H7 (cell line): ENCODE measurements around the gene PEX11G. TPM values are rescaled to one million over a fixed set of nuclear protein-coding genes. Genes with fewer than 3 reads are reported as not detected.
"Not testable (repeated sequence)": the region's sequence is repeated elsewhere in the genome, so short reads cannot be mapped to it uniquely, and the experiment has no call there.

Source experiments
- DNase-seq: peaks from one replicate; pipeline ENCODE4 v3.0.0; 2012
- H3K27me3 ChIP-seq: 2 replicates; pipeline ENCODE4 v1.6.0; 2011; ENCODE audit warnings: mild to moderate bottlenecking, low read length; ENCODE audit not compliant: control insufficient read depth, insufficient read depth
- H3K36me3 ChIP-seq: replicated peaks from 2 replicates; pipeline ENCODE4 v1.5.1; 2011; ENCODE audit warnings: low read length; ENCODE audit not compliant: control insufficient read depth, insufficient read depth
- H3K4me3 ChIP-seq: 2 replicates; pipeline ENCODE4 v1.5.1; 2011; ENCODE audit warnings: low read depth, mild to moderate bottlenecking, control low read depth, low read length, moderate library complexity; ENCODE audit not compliant: insufficient read depth
- total RNA-seq: library from RNA; depleted of rRNA; stranded (reverse); fragments of >200 nt; shearing (Covaris generic); gene quantifications from 2 replicates; pipeline ENCODE4 v1.2.3, GENCODE V29; 2014

PEX11G gene
- total RNA-seq, 1 experiment from 2014 or later: 2.4 TPM

DNA sequence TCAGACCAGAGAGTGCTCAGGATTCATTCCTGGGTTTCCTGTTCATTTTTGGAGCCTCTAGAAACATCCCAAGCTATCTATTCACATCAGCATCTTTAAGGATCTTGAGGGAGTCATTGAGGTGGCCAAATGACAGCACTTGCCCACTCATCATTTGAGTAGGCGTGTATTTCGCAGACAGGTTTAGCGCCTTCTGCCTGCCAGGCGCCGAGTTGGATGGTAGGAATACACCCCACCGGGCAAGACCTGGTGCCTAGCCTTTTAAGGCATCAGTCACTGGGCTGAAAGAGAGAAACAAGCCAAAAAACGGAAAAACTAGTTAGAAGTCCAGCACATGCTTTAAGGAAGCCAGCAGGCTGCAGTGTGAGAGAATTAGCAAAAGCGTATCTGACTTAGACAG is 33.8 kb downstream of the PEX11G start:
- Histone ChIP-seq H3K27me3 (no peaks in the 10 kb centered on the region), H3K36me3 (peaks cover 11% of the 10 kb centered on the region), H3K4me3 (no peak overlapping the region)
- DNase-seq: no peak

DNA sequence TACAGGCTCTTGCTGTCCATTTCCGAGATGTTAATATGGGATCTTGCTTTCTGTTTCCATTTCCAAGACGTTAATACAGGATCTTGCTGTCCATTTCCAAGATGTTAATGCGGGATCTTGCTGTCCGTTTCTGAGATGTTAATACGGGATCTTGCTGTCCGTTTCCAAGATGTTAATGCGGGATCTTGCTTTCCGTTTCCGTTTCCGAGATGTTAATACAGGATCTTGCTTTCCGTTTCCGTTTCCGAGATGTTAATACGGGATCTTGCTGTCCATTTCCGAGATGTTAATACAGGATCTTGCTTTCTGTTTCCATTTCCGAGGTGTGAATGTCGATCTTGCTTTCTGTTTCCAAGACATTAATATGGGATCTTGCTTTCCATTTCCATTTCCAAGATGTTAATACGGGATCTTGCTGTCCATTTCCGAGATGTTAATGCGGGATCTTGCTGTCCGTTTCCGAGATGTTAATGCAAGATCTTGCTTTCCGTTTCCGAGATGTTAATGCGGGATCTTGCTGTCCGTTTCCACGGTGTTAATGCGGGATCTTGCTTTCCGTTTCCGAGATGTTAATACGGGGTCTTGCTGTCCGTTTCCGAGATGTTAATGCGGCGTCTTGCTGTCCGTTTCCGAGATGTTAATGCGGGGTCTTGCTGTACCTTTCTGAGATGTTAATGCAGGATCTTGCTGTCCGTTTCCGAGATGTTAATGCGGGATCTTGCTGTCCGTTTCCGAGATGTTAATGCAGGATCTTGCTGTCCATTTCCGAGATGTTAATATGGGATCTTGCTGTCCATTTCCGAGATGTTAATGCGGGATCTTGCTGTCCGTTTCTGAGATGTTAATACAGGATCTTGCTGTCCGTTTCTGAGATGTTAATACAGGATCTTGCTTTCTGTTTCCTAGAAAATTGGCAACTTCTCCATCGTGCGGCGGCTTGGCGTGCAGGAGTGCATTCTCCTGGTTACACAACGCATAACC is 38.3 kb downstream of the PEX11G start:
- no peak for DNase-seq
- Histone ChIP-seq H3K4me3 (no peak overlapping the region), H3K36me3 (peaks cover 12% of the 10 kb centered on the region), H3K27me3 (no peaks in the 10 kb centered on the region)

DNA sequence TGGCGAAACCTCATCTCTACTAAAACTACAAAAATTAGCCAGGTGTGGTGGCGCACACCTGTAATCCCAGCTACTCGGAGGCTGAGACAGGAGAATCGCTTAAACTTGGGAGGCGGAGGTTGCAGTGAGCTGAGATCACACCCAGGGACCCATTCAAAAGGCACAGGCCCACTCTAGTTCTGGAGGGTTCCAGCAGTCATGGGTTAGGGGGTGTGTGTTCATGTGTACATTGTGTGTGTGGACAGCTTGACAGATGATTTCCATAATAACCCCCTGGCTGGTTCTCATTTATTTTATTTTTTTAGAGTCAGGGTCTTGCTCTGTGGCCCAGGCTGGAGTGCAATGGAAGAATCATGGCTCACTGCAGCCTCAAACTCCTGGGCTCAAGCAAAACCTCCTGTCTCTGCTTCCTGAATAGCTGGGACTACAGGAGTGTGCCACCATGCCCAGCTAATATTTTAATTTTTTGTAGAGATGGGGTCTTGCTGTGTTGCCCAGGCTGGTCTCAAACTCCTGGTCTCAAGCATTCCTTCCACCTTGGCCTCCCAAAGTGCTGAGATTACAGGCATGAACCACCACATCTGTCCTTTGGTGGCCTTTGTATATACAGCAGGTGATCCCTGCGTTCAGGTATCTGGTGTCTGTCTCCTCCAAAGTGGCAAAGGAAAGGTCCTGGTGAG is 39.3 kb downstream of the PEX11G start:
- not testable (repeated sequence) for DNase-seq

DNA sequence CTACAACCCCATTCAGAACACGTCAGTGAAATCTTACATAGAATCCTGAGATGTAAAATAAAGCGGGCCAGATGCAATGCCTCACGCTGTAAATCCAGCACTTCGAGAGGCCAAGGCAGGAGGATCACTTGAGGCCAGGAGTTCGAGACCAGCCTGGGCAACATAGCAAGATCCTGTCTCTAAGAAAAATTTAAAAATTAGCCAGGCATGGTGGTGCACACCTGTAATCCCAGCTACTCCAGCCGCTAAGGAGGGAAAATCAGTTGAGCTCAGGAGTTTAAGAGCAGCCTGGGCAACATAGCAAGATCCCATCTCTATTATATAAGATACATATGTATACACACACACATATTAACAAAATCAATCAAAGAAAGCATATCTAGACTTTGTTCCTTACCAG is 41.2 kb downstream of the PEX11G start:
- peaks cover 6% of the 10 kb centered on the region for H3K36me3 ChIP-seq
- no peaks in the 10 kb centered on the region for H3K27me3 ChIP-seq
- no peak for DNase-seq
- no peak overlapping the region for H3K4me3 ChIP-seq

More for the DNA sequence above, 39.3 kb downstream of the PEX11G start:
- not testable (repeated sequence) for H3K27me3 ChIP-seq, H3K4me3 ChIP-seq
- peaks cover 13% of the 10 kb centered on the region for H3K36me3 ChIP-seq

DNA sequence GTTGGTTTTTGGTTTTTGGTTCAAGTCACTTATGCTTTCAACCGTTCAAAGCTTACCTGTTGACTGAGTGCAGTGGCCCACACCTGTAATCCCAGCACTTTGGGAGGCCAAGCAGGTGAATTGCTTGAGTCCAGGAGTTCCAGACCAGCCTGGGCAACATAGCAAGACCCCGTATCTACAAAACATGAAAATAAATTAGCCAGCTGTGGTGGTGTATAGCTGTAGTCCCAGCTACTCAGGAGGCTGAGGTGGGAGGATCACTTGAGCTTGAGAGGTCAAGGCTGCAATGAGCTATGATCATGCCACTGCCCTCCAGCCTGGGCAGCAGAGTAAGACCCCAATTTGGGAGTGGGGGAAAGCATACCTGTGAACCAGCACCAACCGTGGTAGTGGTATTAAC is 43.7 kb downstream of the PEX11G start:
- no peak for DNase-seq
- no peaks in the 10 kb centered on the region for H3K27me3 ChIP-seq
- no peak overlapping the region for H3K4me3 ChIP-seq
- H3K36me3 ChIP-seq: peaks cover 9% of the 10 kb centered on the region

DNA sequence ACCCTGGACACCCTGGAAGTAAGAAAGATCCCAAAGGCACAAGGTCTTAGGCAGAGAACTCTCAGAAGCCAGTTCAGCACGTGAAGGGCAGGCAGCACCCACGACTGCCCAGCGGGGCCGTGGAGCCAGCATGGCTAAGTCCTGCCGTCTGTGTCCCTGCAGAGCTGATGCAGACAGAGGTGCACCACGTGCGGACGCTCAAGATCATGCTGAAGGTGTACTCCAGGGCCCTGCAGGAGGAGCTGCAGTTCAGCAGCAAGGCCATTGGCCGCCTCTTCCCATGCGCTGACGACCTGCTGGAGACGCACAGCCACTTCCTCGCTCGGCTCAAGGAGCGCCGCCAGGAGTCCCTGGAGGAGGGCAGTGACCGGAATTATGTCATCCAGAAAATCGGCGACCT is 44.8 kb downstream of the PEX11G start:
- Histone ChIP-seq H3K27me3 (no peaks in the 10 kb centered on the region), H3K36me3 (peaks cover 8% of the 10 kb centered on the region), H3K4me3 (no peak overlapping the region)
- peak; percentile 40 for DNase-seq

DNA sequence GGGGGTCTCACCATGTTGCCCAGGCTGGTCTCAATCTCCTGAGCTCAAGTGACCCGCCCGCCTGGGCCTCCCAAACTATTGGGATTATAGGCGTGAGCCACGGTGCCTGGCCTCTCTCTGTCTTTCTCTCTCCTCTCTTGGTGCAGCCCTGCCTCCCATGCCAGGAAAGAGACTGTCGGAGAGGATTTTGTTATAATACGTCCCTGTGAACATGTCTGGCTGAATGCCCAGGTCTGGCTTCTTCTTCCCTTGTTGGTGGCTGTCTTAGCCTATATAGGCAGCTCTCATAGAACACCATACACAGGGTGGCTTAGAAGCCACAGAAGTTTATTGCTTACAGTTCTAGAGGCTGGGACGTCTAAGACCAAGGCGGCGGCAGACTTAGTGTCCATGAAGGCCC is 46.4 kb downstream of the PEX11G start:
- no peak overlapping the region for H3K4me3 ChIP-seq
- H3K27me3 ChIP-seq: no peaks in the 10 kb centered on the region
- peaks cover 5% of the 10 kb centered on the region for H3K36me3 ChIP-seq
- DNase-seq: no peak

DNA sequence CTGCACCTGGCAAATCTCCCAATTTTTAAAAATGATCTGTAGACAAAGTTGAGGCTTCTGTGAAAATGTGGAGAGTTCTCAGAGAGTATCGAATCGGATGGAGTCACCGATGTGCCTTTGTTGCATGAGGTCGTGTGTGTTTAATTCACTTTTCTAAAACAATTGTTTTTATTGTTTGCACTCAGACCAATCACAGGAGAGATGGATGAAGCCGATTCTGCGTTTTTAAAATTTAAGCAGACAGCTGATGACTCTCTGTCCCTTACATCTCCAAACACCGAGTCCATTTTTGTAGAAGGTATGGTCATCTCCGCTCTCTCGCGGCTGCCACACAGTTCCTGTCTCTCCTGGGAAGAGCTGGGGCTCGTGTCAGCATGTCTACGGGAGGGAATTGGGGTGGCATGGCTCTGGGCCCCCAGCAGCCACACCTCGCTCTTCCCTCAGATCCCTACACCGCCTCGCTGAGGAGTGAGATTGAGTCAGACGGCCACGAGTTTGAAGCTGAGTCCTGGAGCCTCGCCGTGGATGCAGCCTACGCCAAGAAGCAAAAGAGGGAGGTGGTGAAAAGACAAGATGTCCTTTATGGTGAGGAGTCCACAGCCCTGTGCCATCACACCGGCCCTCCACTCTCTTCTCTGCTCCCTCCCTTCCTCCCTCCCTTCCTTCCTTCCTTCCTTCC is 47.2 kb downstream of the PEX11G start:
- no peak overlapping the region for H3K4me3 ChIP-seq
- H3K27me3 ChIP-seq: no peaks in the 10 kb centered on the region
- DNase-seq: no peak
- peaks cover 5% of the 10 kb centered on the region for H3K36me3 ChIP-seq

DNA sequence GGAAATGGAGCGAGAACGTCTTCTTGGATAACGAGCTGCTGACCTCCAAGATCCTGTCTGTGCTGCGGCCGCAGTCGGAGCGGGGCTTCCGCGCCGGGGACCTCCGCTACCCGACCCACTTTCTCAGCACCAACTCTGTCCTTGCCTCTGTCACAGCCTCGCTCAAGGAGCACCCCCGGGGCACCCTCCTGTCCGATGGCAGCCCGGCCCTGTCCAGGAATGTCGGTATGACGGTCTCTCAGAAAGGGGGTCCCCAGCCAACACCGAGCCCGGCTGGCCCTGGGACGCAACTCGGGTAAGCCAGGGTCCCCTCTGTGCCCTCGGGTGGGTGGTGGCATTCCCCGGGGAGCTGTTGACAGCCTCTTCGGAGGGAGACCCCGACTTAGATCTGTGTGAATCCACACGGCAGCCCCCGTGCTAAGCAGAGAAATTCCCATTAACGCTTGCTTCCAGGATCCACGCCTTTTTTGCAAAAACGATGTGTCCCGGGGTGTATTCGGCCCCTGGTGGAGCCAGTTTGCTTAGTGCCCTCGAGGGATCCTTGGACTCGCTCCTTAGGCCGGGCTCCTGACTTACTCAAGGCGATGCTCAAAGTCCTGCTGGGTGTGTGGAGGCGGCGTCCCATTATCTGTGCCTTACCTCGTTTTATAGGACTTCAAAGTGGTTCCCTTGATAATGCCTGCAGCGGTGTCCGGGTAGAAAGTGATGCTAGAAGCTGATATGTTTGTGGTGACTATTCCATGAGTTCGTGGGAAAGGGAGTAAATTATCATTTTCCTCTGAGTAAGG is 48.5 kb downstream of the PEX11G start:
- peak; percentile 27 for DNase-seq
- Histone ChIP-seq H3K36me3 (peaks cover 5% of the 10 kb centered on the region), H3K27me3 (no peaks in the 10 kb centered on the region), H3K4me3 (no peak overlapping the region)

DNA sequence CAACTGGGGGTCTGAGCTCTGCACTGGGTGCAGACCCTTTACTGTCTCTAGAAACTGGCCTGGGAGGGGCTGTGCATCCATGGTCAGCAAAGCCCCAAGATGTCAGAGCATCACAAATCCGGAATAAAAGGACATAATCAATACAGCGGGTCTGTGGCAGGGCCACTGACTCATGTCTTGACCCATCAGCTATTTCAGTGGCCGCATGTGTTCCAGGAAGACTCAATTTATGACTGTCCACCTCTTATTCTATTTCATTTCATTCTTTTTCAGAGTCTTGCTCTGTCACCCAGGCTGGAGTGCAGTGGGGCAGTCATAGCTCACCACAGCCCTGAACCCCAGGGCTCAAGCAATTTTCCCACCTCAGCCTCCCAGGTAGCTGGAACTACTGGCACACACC is 53.2 kb downstream of the PEX11G start:
- H3K36me3 ChIP-seq: no peaks in the 10 kb centered on the region
- no peak overlapping the region for H3K4me3 ChIP-seq
- DNase-seq: no peak
- no peaks in the 10 kb centered on the region for H3K27me3 ChIP-seq

DNA sequence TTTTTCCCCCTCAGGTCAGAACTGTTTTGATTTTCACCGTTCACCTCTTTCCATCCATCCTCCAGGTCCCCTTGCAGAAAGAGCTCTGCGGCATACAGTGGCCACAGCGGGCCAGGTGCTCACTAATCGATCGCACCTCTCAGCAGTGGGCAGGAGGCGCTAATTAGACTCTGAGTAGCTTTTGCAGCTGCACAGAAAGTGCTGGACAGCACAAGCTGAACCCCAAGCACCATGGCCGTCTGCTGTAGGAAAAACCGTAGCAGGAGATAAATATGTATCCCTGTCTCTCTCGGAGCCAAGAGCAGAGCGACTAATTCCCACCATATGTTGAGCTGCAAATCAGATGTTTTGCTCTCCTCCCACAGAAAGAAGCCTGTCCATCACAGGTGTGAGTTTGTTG is 54.4 kb downstream of the PEX11G start:
- H3K4me3 ChIP-seq: no peak overlapping the region
- no peaks in the 10 kb centered on the region for H3K36me3 ChIP-seq
- no peaks in the 10 kb centered on the region for H3K27me3 ChIP-seq
- DNase-seq: no peak

DNA sequence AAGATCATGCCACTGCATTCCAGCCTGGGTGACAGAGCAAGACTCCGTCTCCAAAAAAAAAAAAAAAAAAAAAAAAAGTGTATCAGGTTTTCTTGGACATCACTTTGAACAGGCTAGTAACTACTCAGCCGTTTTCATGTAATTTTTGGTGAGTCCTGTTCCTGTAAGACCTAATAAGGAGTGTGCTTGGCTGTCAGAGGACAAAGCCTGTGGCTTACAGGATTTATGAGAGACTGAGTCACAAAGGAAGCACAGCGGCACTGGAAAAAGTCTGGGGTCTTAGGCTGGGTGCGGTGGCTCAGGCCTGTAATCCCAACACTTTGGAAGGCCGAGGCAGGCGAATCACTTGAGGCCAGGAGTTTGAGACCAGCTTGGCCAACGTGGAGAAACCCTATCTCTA is 55.4 kb downstream of the PEX11G start:
- not testable (repeated sequence) for H3K36me3 ChIP-seq, DNase-seq, H3K4me3 ChIP-seq, H3K27me3 ChIP-seq

DNA sequence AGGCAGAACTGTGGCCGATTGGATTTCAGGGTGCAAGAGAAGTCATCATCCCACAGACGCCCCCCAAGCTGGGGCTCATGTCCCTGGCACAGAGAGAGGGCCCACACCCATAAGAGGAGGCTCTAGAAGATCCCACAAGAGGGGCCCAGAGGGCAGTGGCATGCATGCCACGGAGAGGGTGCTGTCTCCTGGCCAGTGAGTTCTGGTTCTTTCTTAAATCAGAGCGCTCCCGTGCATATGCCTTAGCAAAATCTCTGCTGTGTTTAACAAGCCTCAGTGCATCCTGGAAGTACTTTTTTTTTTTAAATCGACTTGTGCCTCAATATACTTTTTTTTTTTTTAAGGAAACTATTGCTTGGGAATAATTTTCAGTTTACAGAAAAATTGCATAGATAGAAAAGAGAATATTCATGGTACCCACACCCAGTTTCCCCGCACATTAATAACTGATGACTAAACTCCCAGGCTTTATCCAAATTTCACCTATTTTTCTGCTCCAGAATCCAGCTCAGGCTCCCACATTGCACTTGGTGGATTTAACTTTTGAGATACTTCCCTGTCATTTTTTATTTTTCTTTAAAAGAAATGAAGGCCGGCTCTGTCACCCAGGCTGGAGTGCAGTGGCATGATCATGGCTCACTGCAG is 59.1 kb downstream of the PEX11G start:
- no peaks in the 10 kb centered on the region for H3K27me3 ChIP-seq
- no peak for DNase-seq
- no peak overlapping the region for H3K4me3 ChIP-seq
- H3K36me3 ChIP-seq: no peaks in the 10 kb centered on the region

DNA sequence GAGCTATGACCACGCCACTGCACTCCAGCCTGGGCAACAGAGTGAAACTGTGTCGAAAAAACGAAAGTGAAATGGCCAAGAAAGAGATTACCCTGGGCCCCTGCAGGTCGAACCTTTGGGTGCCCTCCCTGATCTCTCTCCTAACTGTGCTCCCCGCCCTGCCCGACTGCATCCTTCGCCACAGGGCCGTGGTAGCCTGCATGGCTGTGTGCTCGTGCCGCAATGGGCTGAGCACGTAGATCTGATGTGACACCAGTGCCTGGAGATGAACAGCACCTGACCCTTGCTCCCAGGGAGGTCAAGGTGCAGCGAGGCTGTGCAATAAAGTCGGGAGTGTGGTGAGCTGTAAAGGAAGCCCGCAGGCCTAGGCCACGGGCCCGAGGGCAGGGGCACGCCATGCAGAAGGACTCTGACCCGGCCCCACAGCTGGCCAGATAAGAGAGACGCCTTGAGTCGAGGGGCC is 60.2 kb downstream of the PEX11G start:
- no peaks in the 10 kb centered on the region for H3K27me3 ChIP-seq

More for the DNA sequence above, 60.2 kb downstream of the PEX11G start:
- H3K36me3 ChIP-seq: no peaks in the 10 kb centered on the region
- DNase-seq: no peak
- H3K4me3 ChIP-seq: no peak overlapping the region
